Measurements from ENCODE around the gene UBE2Z. TPM values are rescaled to one million over a fixed set of nuclear protein-coding genes. Genes with fewer than 3 reads are reported as not detected.

UBE2Z gene
- total RNA-seq, result 10 to 100 TPM; 60.1 to 92.2 (median 76.1) TPM
- 10 to 100 TPM; 30.8 to 81.1 (median 32.2) TPM for polyA plus RNA-seq
- long read RNA-seq, donor 1, transcript UBE2Z-201 (7 exons, 3,122 nt), result major isoform, 25 of 136 reads
- long read RNA-seq, donor 1, partial matches to known transcripts, result 50 of 136 reads
- long read RNA-seq, donor 1, other reads (novel, unspliced or antisense), result 61 of 136 reads
- long read RNA-seq, donor 2, full-length matches to known transcripts, result 12 of 12 reads
- long read RNA-seq, donor 2, partial matches to known transcripts, result 0 of 12 reads
- long read RNA-seq, donor 2, other reads (novel, unspliced or antisense), result 0 of 12 reads
- long read RNA-seq, donor 3, full-length matches to known transcripts, result 23 of 23 reads
- long read RNA-seq, donor 3, partial matches to known transcripts, result 0 of 23 reads
- long read RNA-seq, donor 3, other reads (novel, unspliced or antisense), result 0 of 23 reads
- long read RNA-seq, donor 4, partial matches to known transcripts, result 0 of 4 reads
- long read RNA-seq, donor 4, other reads (novel, unspliced or antisense), result 3 of 4 reads
- long read RNA-seq, donor 5, transcript UBE2Z-201 (7 exons, 3,122 nt), result major isoform, 191 of 226 reads
- long read RNA-seq, donor 5, partial matches to known transcripts, result 21 of 226 reads
- long read RNA-seq, donor 5, other reads (novel, unspliced or antisense), result 13 of 226 reads
- long read RNA-seq, donor 6, full-length matches to known transcripts, result 1 of 8 reads
- long read RNA-seq, donor 6, partial matches to known transcripts, result 1 of 8 reads
- long read RNA-seq, donor 6, other reads (novel, unspliced or antisense), result 6 of 8 reads
- long read RNA-seq, donor 7, transcript UBE2Z-201 (7 exons, 3,122 nt), result major isoform, 18 of 18 reads
- long read RNA-seq, donor 7, partial matches to known transcripts, result 0 of 18 reads
- long read RNA-seq, donor 7, other reads (novel, unspliced or antisense), result 0 of 18 reads
- long read RNA-seq, donor 8, full-length matches to known transcripts, result 42 of 42 reads
- long read RNA-seq, donor 8, partial matches to known transcripts, result 0 of 42 reads
- long read RNA-seq, donor 8, other reads (novel, unspliced or antisense), result 0 of 42 reads
- long read RNA-seq, donor 9, full-length matches to known transcripts, result 20 of 20 reads
- long read RNA-seq, donor 9, partial matches to known transcripts, result 0 of 20 reads
- long read RNA-seq, donor 9, other reads (novel, unspliced or antisense), result 0 of 20 reads
- long read RNA-seq, donor 10, full-length matches to known transcripts, result 17 of 17 reads
- long read RNA-seq, donor 10, partial matches to known transcripts, result 0 of 17 reads
- long read RNA-seq, donor 10, other reads (novel, unspliced or antisense), result 0 of 17 reads

GRCh38 chr17:48908047-48908843, at the start of gene UBE2Z:
Gene UBE2Z (plus strand): TSS chr17:48908407. CDS start chr17:48908504, 97 bp downstream.
- Histone ChIP-seq H3K27me3 (no peaks in the 10 kb centered on the region), H3K4me1 (replicated peaks in 1 of 2) (peaks cover 18 to 29% of the 10 kb centered on the region in 2 donors), H3K4me3 (peak within 1 kb of the TSS; percentile 1 to 83 (median 39)), H3K9me3 (replicated peaks in 1 of 3) (no peaks in the 10 kb centered on the region), H3K36me3 (replicated peaks in 1 of 2) (peaks cover 0 to 16% of the 10 kb centered on the region in 2 donors), H3K27ac (peak within 1 kb of the TSS; percentile 56 to 97 (median 88))
- DNase-seq, result peak; percentile 91 to 95 (median 94)
- TF ChIP-seq POLR2A (IDR thresholded peaks at IDR 0.05) (peak; percentile 80 to 92), CTCF (IDR thresholded peaks at IDR 0.05) (no peak)
- intact Hi-C loops (cut with DNase I), result no loop called here
- 0 to 1% (median 0%) methylated on average over 20 to 77 of the region's 81 CpGs for WGBS, 4 donors

GRCh38 chr17:48860034-48860433, 48.2 kb upstream of the UBE2Z start:
- no peak for DNase-seq
- peaks cover 0 to 92% of the 10 kb centered on the region in 2 donors for H3K36me3 ChIP-seq (replicated peaks in 1 of 2)

GRCh38 chr17:48860456-48860855, 47.8 kb upstream of the UBE2Z start:
- intact Hi-C loops (cut with DNase I), result no loop called here
- no peaks in the 10 kb centered on the region for H3K27me3 ChIP-seq
- peaks cover 0 to 90% of the 10 kb centered on the region in 2 donors for H3K36me3 ChIP-seq (replicated peaks in 1 of 2)
- WGBS, 4 donors, result 89 to 93% (median 91%) methylated on average over 4 of the region's 4 CpGs
- no peak for TF ChIP-seq CTCF (IDR thresholded peaks at IDR 0.05)
- no peak for TF ChIP-seq POLR2A (IDR thresholded peaks at IDR 0.05)
- H3K27ac ChIP-seq, result no peak overlapping the region
- no peaks in the 10 kb centered on the region for H3K4me1 ChIP-seq (replicated peaks in 1 of 2)
- no peaks in the 10 kb centered on the region for H3K9me3 ChIP-seq (replicated peaks in 1 of 3)
- H3K4me3 ChIP-seq, result no peak overlapping the region
- DNase-seq, result no peak

More at GRCh38 chr17:48860034-48860433, 48.2 kb upstream of the UBE2Z start:
- 95 to 100% (median 97%) methylated on average over 3 of the region's 3 CpGs for WGBS, 4 donors
- intact Hi-C loops (cut with DNase I), result no loop called here
- H3K4me3 ChIP-seq, result no peak overlapping the region
- H3K9me3 ChIP-seq (replicated peaks in 1 of 3), result no peaks in the 10 kb centered on the region
- TF ChIP-seq POLR2A (IDR thresholded peaks at IDR 0.05), result no peak
- no peak for TF ChIP-seq CTCF (IDR thresholded peaks at IDR 0.05)
- no peaks in the 10 kb centered on the region for H3K4me1 ChIP-seq (replicated peaks in 1 of 2)
- no peak overlapping the region for H3K27ac ChIP-seq
- no peaks in the 10 kb centered on the region for H3K27me3 ChIP-seq

All from adrenal gland (tissue), 19 donors.